Femur (tissue), 1 donor: Measurements from ENCODE around the gene CBLN3.

Experiments used
- DNase-seq: peaks from one replicate; pipeline ENCODE4 v3.0.0-alpha.2; 2017

CBLN3 gene

GRCh38 chr14:24422694-24423601, 6.5 kb downstream of the CBLN3 start:
- DNase-seq = no peak

- DNase-seq = peak; percentile 13
These were observed 7.2 kb downstream of the CBLN3 start for GRCh38 chr14:24422261-24422660.

GRCh38 chr14:24418492-24418873, 11.0 kb downstream of the CBLN3 start:
- peak; percentile 39 for DNase-seq

- DNase-seq = peak; percentile 21
These were observed 11.5 kb downstream of the CBLN3 start for GRCh38 chr14:24417832-24418491.

- peak; percentile 28 for DNase-seq
These were observed 12.4 kb downstream of the CBLN3 start for GRCh38 chr14:24416932-24417619.

- DNase-seq = peak; percentile 30
These were observed 13.1 kb downstream of the CBLN3 start for GRCh38 chr14:24416254-24416931.

- DNase-seq = peak; percentile 22
These were observed 13.8 kb downstream of the CBLN3 start for GRCh38 chr14:24415421-24416253.

- peak; percentile 16 for DNase-seq
These were observed 14.6 kb downstream of the CBLN3 start for GRCh38 chr14:24414732-24415420.

GRCh38 chr14:24414077-24414476, 15.4 kb downstream of the CBLN3 start:
- DNase-seq = peak; percentile 11

GRCh38 chr14:24411443-24412389, 17.8 kb downstream of the CBLN3 start:
- DNase-seq = peak; percentile 58

- DNase-seq = peak; percentile 14
These were observed 19.5 kb downstream of the CBLN3 start for GRCh38 chr14:24409956-24410355.

GRCh38 chr14:24409192-24409591, 20.3 kb downstream of the CBLN3 start:
- DNase-seq = no peak

- no peak for DNase-seq
These were observed 20.7 kb downstream of the CBLN3 start for GRCh38 chr14:24408764-24409163.

GRCh38 chr14:24407608-24408325, 21.7 kb downstream of the CBLN3 start:
- DNase-seq = no peak

GRCh38 chr14:24406416-24406815, 23.1 kb downstream of the CBLN3 start:
- no peak for DNase-seq

- DNase-seq = no peak
These were observed 24.7 kb downstream of the CBLN3 start for GRCh38 chr14:24404814-24405213.

GRCh38 chr14:24403294-24403998, 26.0 kb downstream of the CBLN3 start:
- DNase-seq = no peak

GRCh38 chr14:24401810-24402702, 27.4 kb downstream of the CBLN3 start:
- DNase-seq = no peak
